ENCODE results near the gene LBX2.

- TF ChIP-seq ZNF766 (CRISPR knock-in tag; conservative IDR thresholded peaks at IDR 0.05), result no peak
- TF ChIP-seq SNRNP70 (optimal IDR thresholded peaks at IDR 0.05; ENCODE audit: low read depth, low read length), result no peak
- TF ChIP-seq ZSCAN29 (IDR thresholded peaks at IDR 0.05), result no peak
These were observed 10.5 kb downstream of the LBX2 start for GRCh38 chr2:74488643-74489481.

All from K562 (cell line).